GM12892 (cell line): Measurements from ENCODE around the gene SEC23B.

Experiments
- POLR2A ChIP-seq: IDR thresholded peaks from 2 replicates; pipeline ENCODE4 v1.6.1; 2011; ENCODE audit warnings: low read depth, low read length, control low read depth
- POLR2AphosphoS5 ChIP-seq: IDR thresholded peaks from 2 replicates; pipeline ENCODE4 v1.6.1; 2011; ENCODE audit warnings: low read depth, low read length, control low read depth

DNA sequence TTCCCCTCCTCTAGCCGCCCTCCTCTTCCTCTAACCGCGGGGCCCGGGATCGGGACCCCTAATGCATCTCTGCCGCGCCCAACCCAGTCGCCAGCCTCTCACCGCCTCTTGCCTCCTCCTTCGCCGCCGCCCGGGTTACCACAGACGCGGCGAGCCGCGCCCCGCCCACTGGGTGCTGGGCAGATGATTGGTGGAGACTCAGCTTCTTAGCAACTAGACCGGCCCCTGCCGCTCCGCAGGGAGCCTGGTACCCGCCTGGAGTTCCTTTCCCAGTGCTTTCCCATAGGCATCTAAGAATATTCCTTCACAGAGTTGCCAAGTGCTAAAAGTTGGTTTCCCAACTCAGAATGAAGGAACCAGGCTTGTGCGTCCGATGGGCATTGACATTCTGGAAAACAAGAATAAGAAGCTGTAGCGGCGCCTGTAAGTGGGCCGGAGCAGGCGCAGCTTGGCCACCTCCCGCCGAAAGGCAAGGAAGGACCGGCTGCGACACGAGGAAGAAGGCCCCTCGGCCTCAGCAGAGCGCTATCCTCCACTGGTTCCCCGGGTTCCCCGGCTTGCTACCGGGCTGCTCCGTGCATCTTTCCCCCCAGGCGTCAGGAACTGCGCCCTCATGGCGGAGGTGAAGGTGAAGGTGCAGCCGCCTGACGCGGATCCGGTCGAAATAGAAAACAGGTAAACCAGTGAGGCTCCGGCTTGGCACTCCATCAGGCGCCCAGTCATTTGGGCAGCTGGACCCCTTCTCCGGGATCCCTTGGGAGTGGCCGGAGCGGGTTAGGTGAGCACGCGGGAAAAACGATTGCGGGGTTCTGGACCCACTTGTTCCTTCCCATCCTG is 40.6 kb upstream of the SEC23B start, which contains the start of the genes DZANK1 and POLR3F:
- TF ChIP-seq POLR2A (peak; percentile 79), POLR2AphosphoS5 (peak; percentile 75)
